Fibroblast of lung (primary cell): ENCODE data around the gene ATP2B2.

Source experiments
- CTCF ChIP-seq, 2 donors: IDR thresholded peaks in 1 of 2; conservative IDR thresholded peaks in 1 of 2; 1 replicate in 1 of 2; 2 replicates in 1 of 2; pipeline ENCODE4 v1.5.1; 2011 to 2012; ENCODE audit warnings: low read length in 2 of 2, control low read depth in 1 of 2, inconsistent platforms in 1 of 2, low read depth in 1 of 2, mild to moderate bottlenecking in 1 of 2
- EZH2 ChIP-seq: IDR thresholded peaks from 2 replicates; pipeline ENCODE4 v1.5.1; 2012; ENCODE audit warnings: low read length, control low read depth, mild to moderate bottlenecking; ENCODE audit errors: missing control alignments

GRCh38 chr3:10432931-10433330 lies 72.5 kb downstream of the ATP2B2 start:
- TF ChIP-seq EZH2 (no peak), CTCF (conservative IDR thresholded peaks at IDR 0.05 in 1 of 2, IDR thresholded peaks at IDR 0.05 in 1 of 2; ENCODE audit: low read depth in 1 of 2, low read length in 2 of 2) (no peak)
